Mesendoderm (in vitro differentiated cells): ENCODE data around the gene FATE1. TPM values are rescaled to one million over a fixed set of nuclear protein-coding genes. Genes with fewer than 3 reads are reported as not detected.

Experiments used
- DNase-seq: peaks from one replicate; pipeline ENCODE4 v3.0.0; 2013
- H2AK5ac ChIP-seq: 2 replicates; pipeline ENCODE4 v1.6.1; 2013; ENCODE audit warnings: low read length, inconsistent platforms
- H2BK120ac ChIP-seq: 2 replicates; pipeline ENCODE4 v1.6.1; 2013; ENCODE audit warnings: low read depth, mild to moderate bottlenecking, low read length, moderate library complexity, mixed read lengths
- H2BK15ac ChIP-seq: replicated peaks from 2 replicates; pipeline ENCODE4 v1.6.1; 2013; ENCODE audit warnings: low read depth, mild to moderate bottlenecking, moderate library complexity
- H2BK5ac ChIP-seq: 2 replicates; pipeline ENCODE4 v1.6.1; 2013; ENCODE audit warnings: low read length, inconsistent platforms
- H3K18ac ChIP-seq: 2 replicates; pipeline ENCODE4 v1.6.1; 2013; ENCODE audit warnings: mild to moderate bottlenecking, low read length, mixed read lengths
- H3K23ac ChIP-seq: one replicate; pipeline ENCODE4 v1.6.1; 2013; ENCODE audit warnings: low read length
- H3K27ac ChIP-seq: 2 replicates; pipeline ENCODE4 v1.5.1; 2013; ENCODE audit warnings: low read depth, mild to moderate bottlenecking, inconsistent platforms, low read length, moderate library complexity
- H3K27me3 ChIP-seq: 2 replicates; pipeline ENCODE4 v1.6.1; 2013; ENCODE audit warnings: low read length, control low read depth, mild to moderate bottlenecking, inconsistent platforms; ENCODE audit not compliant: insufficient read depth, poor library complexity
- H3K36me3 ChIP-seq: 2 replicates; pipeline ENCODE4 v1.6.1; 2013; ENCODE audit warnings: low read length, inconsistent platforms; ENCODE audit not compliant: control insufficient read depth, insufficient read depth
- H3K4ac ChIP-seq: one replicate; pipeline ENCODE4 v1.6.1; 2013; ENCODE audit warnings: low read depth, mild to moderate bottlenecking, low read length, moderate library complexity
- H3K4me1 ChIP-seq: 2 replicates; pipeline ENCODE4 v1.6.1; 2013; ENCODE audit warnings: low read depth, low read length, inconsistent platforms; ENCODE audit not compliant: control insufficient read depth
- H3K4me2 ChIP-seq: 2 replicates; pipeline ENCODE4 v1.6.1; 2013; ENCODE audit warnings: low read length
- H3K4me3 ChIP-seq: 2 replicates; pipeline ENCODE4 v1.5.1; 2013; ENCODE audit warnings: mild to moderate bottlenecking, low read length
- H3K56ac ChIP-seq: one replicate; pipeline ENCODE4 v1.6.1; 2013; ENCODE audit warnings: low read length
- H3K79me1 ChIP-seq: 2 replicates; pipeline ENCODE4 v1.6.1; 2013; ENCODE audit warnings: low read length, inconsistent platforms
- H3K79me2 ChIP-seq: 2 replicates; pipeline ENCODE4 v1.6.1; 2013; ENCODE audit warnings: mild to moderate bottlenecking, low read length; ENCODE audit not compliant: control insufficient read depth, insufficient read depth
- H3K9ac ChIP-seq: 2 replicates; pipeline ENCODE4 v1.6.1; 2013; ENCODE audit warnings: low read length, inconsistent platforms
- H4K5ac ChIP-seq: one replicate; pipeline ENCODE4 v1.6.1; 2013; ENCODE audit warnings: low read length
- H4K8ac ChIP-seq: one replicate; pipeline ENCODE4 v1.6.1; 2013; ENCODE audit warnings: low read depth, mild to moderate bottlenecking, control low read depth, low read length, moderate library complexity
- WGBS: extraction: QIAGEN DNeasy Blood & Tissue Kit; methylation state at CpG from one replicate; pipeline ENCODE4 v1.1.7; 2013; ENCODE audit warnings: low lambda C conversion rate, missing lambda C conversion rate; ENCODE audit not compliant: insufficient coverage; ENCODE audit errors: extremely low coverage; 5-methylcytosine and 5-hydroxymethylcytosine counted together
- polyA plus RNA-seq, 2 experiments: library from polyadenylated mRNA; stranded (reverse); fragments of 200-250 nt; gene quantifications; one replicate each; pipeline ENCODE4 v1.2.3, GENCODE V29; 2013

The FATE1 gene
- not detected for polyA plus RNA-seq (2013, experiment 1 of 2)
- not detected for polyA plus RNA-seq (2013, experiment 2 of 2)

- Histone ChIP-seq H3K79me1 (no peaks in the 10 kb centered on the region), H2BK15ac (no peak within 1 kb of the TSS), H3K4me1 (no peaks in the 10 kb centered on the region), H2BK5ac (no peak within 1 kb of the TSS), H3K4ac (no peak within 1 kb of the TSS), H2AK5ac (no peak within 1 kb of the TSS), H3K4me3 (no peak within 1 kb of the TSS), H3K18ac (no peak within 1 kb of the TSS), H3K36me3 (no peaks in the 10 kb centered on the region), H4K5ac (no peak within 1 kb of the TSS), H3K9ac (no peak within 1 kb of the TSS), H3K27ac (no peak within 1 kb of the TSS), H2BK120ac (no peak within 1 kb of the TSS), H3K27me3 (no peaks in the 10 kb centered on the region), H3K56ac (no peak within 1 kb of the TSS), H3K79me2 (no peaks in the 10 kb centered on the region), H4K8ac (no peak within 1 kb of the TSS), H3K23ac (no peak within 1 kb of the TSS), H3K4me2 (no peak within 1 kb of the TSS)
- DNase-seq = no peak
- WGBS = no CpG with 5 or more reads among the region's 3 CpGs
Measured at GRCh38 chrX:151715752-151716151, at the start of gene FATE1. Gene FATE1, plus strand, starts transcription at chrX:151716035. Its CDS starts 85 bp downstream, at chrX:151716120.

DNA sequence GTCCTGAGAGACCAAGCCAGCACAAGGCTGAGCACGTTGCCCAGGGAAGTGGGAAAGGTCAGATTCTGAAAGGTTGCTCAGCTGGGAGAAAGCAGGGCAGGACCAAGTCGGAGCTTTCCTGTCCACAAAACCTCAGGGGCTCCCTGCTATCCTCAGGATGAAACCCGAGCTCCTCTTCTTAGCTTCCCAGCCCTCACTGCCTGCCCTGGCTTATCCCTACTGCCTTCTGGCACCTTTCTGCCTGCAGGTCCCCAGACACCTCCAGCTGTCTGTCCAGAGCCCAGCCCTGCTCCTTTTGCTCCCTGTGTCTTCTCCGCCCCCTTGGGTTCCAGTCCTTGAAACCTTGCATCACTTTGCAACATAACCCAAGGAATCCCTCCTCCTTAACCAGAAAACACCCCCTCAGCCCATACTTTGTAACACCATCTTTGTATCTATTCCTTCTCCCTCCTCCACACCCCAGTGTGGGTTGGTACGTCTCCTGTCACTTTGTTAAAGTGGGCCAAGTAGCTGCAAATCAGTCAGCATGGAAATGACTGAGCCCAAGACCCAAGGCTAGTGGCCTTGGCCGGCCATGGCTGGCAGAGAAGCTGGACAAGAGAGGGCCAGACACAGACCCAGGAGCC is 40.6 kb upstream of the FATE1 start:
- no peak overlapping the region for H3K4ac ChIP-seq
- H3K79me1 ChIP-seq = no peaks in the 10 kb centered on the region
- H3K27me3 ChIP-seq = no peaks in the 10 kb centered on the region
- H4K8ac ChIP-seq = no peak overlapping the region
- no peaks in the 10 kb centered on the region for H3K79me2 ChIP-seq
- no peak overlapping the region for H3K27ac ChIP-seq
- H3K18ac ChIP-seq = no peak overlapping the region
- H2AK5ac ChIP-seq = no peak overlapping the region
- no peak overlapping the region for H2BK15ac ChIP-seq
- H3K9ac ChIP-seq = no peak overlapping the region
- no peaks in the 10 kb centered on the region for H3K36me3 ChIP-seq
- no peak overlapping the region for H3K4me3 ChIP-seq
- peak; percentile 8 for DNase-seq
- no peak overlapping the region for H3K23ac ChIP-seq
- no peak overlapping the region for H2BK5ac ChIP-seq
- no peak overlapping the region for H3K56ac ChIP-seq
- no peak overlapping the region for H3K4me2 ChIP-seq
- no CpG with 5 or more reads among the region's 6 CpGs for WGBS
- H3K4me1 ChIP-seq = no peaks in the 10 kb centered on the region
- H4K5ac ChIP-seq = no peak overlapping the region
- no peak overlapping the region for H2BK120ac ChIP-seq

GRCh38 chrX:151676196-151676595 is 39.6 kb upstream of the FATE1 start:
- Histone ChIP-seq H3K4me1 (no peaks in the 10 kb centered on the region), H2BK120ac (no peak overlapping the region), H3K4ac (no peak overlapping the region), H2BK5ac (no peak overlapping the region), H3K18ac (no peak overlapping the region), H3K27me3 (no peaks in the 10 kb centered on the region), H3K79me2 (no peaks in the 10 kb centered on the region), H4K8ac (no peak overlapping the region), H3K27ac (no peak overlapping the region), H3K79me1 (no peaks in the 10 kb centered on the region), H2BK15ac (no peak overlapping the region), H3K4me2 (no peak overlapping the region), H3K23ac (no peak overlapping the region), H3K36me3 (no peaks in the 10 kb centered on the region), H2AK5ac (no peak overlapping the region), H4K5ac (no peak overlapping the region), H3K9ac (no peak overlapping the region), H3K4me3 (no peak overlapping the region), H3K56ac (no peak overlapping the region)
- no CpG with 5 or more reads among the region's 4 CpGs for WGBS
- no peak for DNase-seq

DNA sequence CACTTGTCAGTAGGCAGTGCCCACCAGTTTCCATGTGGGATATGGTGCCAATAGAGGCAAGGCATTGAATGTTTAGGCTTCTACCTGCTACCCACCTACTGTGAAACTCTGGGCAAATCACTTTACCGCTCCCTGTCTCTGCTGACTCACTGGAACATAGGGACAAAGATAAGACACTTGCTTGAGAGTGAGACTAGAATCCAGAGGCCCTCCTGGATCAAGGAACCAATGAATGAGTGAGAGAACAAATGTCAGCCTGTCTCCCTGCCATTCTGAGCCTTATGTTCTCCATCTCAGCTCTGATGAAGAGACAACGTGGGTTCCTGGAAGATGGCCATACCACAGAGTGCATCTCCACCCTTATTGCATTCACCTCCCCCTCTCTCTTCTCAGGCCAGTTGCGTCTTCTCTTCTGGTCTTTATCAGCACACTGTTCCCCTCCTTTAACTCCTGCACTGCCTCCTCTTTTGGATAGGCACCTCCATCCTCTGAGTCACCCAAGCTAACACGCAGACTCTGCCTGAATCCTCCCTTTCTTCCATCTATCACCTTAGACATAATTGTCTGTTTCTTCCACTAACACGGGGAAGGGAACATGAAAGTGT is 35.9 kb upstream of the FATE1 start:
- Histone ChIP-seq H3K27ac (no peak overlapping the region), H4K8ac (no peak overlapping the region), H3K4me2 (no peak overlapping the region), H2BK5ac (no peak overlapping the region), H3K56ac (no peak overlapping the region), H3K4me3 (no peak overlapping the region), H3K9ac (no peak overlapping the region), H3K79me2 (no peaks in the 10 kb centered on the region), H3K36me3 (no peaks in the 10 kb centered on the region), H3K23ac (no peak overlapping the region), H4K5ac (no peak overlapping the region), H3K18ac (no peak overlapping the region), H2BK120ac (no peak overlapping the region), H3K4ac (no peak overlapping the region), H3K4me1 (no peaks in the 10 kb centered on the region), H3K79me1 (no peaks in the 10 kb centered on the region), H2BK15ac (no peak overlapping the region), H3K27me3 (no peaks in the 10 kb centered on the region), H2AK5ac (no peak overlapping the region)
- no peak for DNase-seq
- no CpG with 5 or more reads among the region's 5 CpGs for WGBS

- no peak overlapping the region for H3K56ac ChIP-seq
- no peaks in the 10 kb centered on the region for H3K27me3 ChIP-seq
- H3K9ac ChIP-seq = no peak overlapping the region
- no peak overlapping the region for H4K5ac ChIP-seq
- H3K79me1 ChIP-seq = no peaks in the 10 kb centered on the region
- no peaks in the 10 kb centered on the region for H3K79me2 ChIP-seq
- no peak overlapping the region for H3K4me3 ChIP-seq
- no CpG with 5 or more reads among the region's 4 CpGs for WGBS
- no peak overlapping the region for H4K8ac ChIP-seq
- no peak overlapping the region for H3K4ac ChIP-seq
- H2BK120ac ChIP-seq = no peak overlapping the region
- H2BK15ac ChIP-seq = no peak overlapping the region
- no peak overlapping the region for H3K23ac ChIP-seq
- no peak overlapping the region for H3K18ac ChIP-seq
- no peaks in the 10 kb centered on the region for H3K4me1 ChIP-seq
- no peak overlapping the region for H3K27ac ChIP-seq
- H2AK5ac ChIP-seq = no peak overlapping the region
- no peaks in the 10 kb centered on the region for H3K36me3 ChIP-seq
- DNase-seq = peak; percentile 62
- no peak overlapping the region for H2BK5ac ChIP-seq
- H3K4me2 ChIP-seq = no peak overlapping the region
Measured at GRCh38 chrX:151680805-151681204, 35.0 kb upstream of the FATE1 start.

DNA sequence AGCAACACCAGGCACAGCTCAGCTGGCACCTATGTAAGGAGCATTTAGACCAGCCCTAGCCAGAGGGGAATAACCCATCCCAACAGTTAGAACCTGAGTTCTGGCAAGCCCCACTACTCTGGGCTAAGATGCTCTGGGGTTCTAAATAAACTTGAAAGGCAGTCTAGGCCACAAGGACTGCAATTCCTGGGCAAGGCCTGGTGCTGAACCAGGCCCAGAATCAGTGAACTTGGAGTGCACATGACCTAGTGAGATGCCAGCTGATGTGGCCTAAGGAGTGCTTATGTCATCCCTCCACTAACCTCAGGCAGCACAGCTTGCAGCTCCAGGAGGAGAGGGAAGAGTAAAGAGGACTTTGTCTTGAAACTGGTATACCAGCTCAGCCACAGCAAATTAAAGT is 28.2 kb upstream of the FATE1 start:
- H4K5ac ChIP-seq = no peak overlapping the region
- no peak overlapping the region for H4K8ac ChIP-seq
- no peaks in the 10 kb centered on the region for H3K36me3 ChIP-seq
- H2BK15ac ChIP-seq = no peak overlapping the region
- H3K27ac ChIP-seq = no peak overlapping the region
- H2BK120ac ChIP-seq = no peak overlapping the region
- no peak overlapping the region for H3K18ac ChIP-seq
- H3K79me2 ChIP-seq = no peaks in the 10 kb centered on the region
- no peak overlapping the region for H3K9ac ChIP-seq
- H2AK5ac ChIP-seq = no peak overlapping the region
- no peaks in the 10 kb centered on the region for H3K27me3 ChIP-seq
- no peak overlapping the region for H3K4me3 ChIP-seq
- H3K23ac ChIP-seq = no peak overlapping the region
- H3K79me1 ChIP-seq = no peaks in the 10 kb centered on the region
- no peak overlapping the region for H3K4me2 ChIP-seq
- H3K56ac ChIP-seq = no peak overlapping the region
- no peak for DNase-seq
- H3K4ac ChIP-seq = no peak overlapping the region
- H3K4me1 ChIP-seq = no peaks in the 10 kb centered on the region
- H2BK5ac ChIP-seq = no peak overlapping the region
